ENCODE data around the gene TMEM245.

Gene TMEM245

GRCh38 chr9:109119439-109120203 is at the start of gene TMEM245:
TMEM245 (minus strand) TSS chr9:109119947; CDS start chr9:109119913, 34 bp downstream.
- DNase-seq, result peak; percentile 92 to 94

DNA sequence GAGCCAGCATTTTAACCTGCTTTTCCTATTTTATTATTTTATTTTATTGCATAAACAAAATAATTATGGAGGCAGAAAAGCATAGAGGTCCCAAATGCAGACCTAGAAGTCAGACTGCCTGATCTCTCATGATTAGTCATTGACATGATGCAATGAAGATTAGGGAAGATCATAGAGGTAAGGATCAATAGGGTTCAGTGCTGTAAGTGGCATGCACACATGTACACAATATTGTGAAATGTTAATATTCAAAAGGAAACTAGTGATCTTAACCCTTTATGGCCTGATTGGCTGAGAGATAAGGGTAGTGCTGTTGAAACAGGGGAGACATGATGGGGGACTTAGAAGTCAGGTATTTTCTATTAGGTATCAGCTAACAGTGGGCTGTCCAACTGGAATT is 48.4 kb upstream of the TMEM245 start:
- no peak for DNase-seq

GRCh38 chr9:109167716-109168115 is 48.0 kb upstream of the TMEM245 start:
- DNase-seq, result no peak

- no peak for DNase-seq
Observed at GRCh38 chr9:109166771-109167601, 47.2 kb upstream of the TMEM245 start, which contains the start of gene FRRS1L. FRRS1L (minus strand) TSS chr9:109167249; CDS start chr9:109167138, 111 bp downstream.

DNA sequence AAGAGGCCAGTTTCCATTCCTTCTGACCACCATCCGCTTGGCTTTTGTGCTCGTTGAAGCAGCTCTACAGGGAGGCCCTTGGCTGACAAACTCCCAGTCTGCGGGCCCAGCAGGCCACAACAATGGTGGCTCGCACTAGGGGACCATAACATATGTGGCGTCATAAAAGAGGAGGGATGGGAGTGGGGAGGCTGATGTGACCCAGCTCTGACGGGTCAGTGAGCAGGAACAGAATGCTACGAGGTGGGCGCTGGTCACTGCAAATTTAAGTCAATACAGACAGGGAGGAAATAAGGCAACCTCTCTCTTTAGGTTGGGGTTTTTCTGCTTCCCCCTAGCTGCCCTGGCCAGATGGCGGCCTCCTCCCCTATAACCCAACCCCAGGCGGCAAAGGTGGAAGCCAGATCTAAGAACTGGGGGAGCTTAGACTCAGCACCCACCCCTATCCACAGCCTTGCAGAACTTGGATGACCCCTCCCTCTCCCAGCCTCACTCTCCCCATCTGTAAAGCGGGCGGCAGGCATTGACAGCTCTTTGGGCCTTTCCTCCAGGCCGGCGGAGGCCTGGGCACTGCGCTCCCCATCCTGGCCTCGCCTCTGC is 46.5 kb upstream of the TMEM245 start:
- no peak for DNase-seq

DNA sequence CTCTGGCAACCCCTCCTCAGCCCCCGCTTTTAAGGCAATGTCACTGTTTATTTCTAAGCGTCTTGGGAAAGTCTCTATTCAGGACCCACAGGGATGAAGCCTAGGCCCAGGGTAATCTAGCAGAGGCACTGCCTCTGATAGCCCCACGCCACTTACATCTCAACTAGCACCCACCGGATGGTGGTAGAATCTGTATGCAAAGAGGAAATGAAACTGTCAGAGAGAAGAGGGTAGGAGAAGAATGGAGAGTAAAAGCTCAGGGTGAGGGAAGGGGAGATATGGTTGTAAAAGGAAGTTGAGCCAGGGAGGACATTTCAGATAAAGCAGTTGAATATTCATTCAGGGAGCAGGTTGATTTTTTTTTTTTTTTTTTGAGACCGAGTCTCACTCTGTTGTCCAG is 44.3 kb upstream of the TMEM245 start:
- no peak for DNase-seq

GRCh38 chr9:109163194-109163593 is 43.4 kb upstream of the TMEM245 start:
- DNase-seq, result no peak

- DNase-seq, result no peak
Observed at GRCh38 chr9:109162677-109163076, 42.9 kb upstream of the TMEM245 start.

GRCh38 chr9:109161471-109161870 is 41.7 kb upstream of the TMEM245 start:
- DNase-seq, result no peak

DNA sequence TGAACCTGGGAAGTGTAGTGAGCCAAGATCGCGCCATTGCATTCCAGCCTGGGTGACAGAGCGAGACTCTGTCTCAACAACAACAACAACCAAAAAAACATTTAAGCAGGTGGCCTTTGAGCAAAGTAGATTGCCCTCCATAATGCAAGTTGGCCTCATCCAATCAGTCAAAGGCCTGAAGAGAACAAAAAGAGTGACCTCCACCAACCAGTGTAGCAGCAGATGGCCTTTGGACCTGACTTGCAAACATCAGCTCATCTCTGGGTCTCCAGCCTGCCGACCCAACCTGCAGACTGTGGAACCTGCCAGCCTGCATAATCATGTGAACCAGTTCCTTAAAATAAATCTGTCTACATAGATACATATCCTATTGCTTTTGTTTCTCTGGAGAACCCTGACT is 39.8 kb upstream of the TMEM245 start:
- no peak for DNase-seq

DNA sequence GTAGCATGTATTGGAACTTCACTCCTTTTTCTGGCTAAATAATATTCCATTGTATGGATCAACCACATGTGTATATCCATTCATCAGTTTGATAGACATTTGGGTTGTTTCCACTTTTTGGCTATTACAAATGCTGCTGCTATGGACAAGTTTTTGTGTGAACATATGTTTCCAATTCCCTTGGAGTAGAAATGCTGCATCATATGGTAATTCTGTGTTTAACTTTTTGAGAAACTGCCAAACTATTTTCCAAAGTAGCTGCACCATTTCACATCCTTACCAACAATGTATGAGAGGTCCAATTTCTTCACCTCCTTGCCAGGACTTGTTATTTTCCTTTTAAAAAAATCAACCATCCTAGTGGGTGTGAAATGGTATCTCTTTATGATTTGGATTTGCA is 38.9 kb upstream of the TMEM245 start:
- no peak for DNase-seq

GRCh38 chr9:109156708-109157107 is 37.0 kb upstream of the TMEM245 start:
- no peak for DNase-seq

GRCh38 chr9:109150925-109151545 is 31.3 kb upstream of the TMEM245 start:
- no peak for DNase-seq

- no peak for DNase-seq
Observed at GRCh38 chr9:109149722-109150121, 30.0 kb upstream of the TMEM245 start.

GRCh38 chr9:109149089-109149488 is 29.3 kb upstream of the TMEM245 start:
- DNase-seq, result no peak

DNA sequence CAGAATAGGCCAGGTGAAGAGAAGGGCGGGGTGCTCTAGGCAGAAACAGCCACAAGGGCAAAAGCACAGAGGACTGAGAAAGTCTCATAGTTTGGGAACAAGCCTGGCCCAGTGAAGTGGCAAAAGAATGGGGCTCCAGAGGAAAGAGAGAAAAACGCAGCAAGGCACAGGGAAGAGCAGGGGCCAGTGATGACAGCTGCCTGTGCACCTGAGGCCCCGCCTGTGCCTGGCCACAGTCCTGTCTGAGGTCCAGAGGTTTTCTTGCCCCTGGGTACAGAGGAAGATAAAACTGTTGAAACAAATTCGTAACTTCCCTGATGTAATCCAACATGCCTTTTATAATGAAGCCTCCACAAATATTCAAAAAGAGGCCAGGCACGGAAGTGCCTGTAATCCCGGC is 25.3 kb upstream of the TMEM245 start:
- no peak for DNase-seq

DNA sequence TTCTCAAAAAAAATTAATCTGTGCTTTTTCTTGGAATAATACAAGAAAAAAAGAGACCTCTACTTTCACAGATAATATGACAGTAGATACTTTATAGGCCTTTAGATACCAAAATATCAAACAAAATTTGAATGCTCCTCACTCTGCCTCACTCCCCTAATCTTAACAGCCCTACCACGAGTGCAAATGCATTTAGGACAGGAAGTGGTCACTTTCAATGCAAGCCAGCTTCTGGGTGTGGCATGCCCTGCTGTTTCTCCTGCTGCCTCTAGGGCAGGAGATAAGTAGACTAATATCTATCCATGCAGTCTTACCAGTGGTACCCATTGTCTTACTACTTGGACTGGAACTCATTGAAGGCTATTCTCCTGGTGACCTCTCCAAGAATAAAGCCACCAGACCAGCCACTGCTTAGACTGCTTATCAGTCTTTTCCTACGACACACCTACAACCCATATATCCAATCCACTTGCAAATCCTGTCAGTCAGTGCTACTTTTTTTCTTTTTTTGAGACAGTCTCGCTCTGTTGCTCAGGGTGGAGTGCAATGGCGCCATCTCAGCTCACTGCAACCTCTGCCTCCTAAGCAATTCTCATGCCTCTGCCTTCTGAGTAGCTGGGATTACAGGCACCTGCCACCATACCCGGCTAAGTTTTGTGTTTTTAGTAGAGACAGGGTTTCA is 24.3 kb upstream of the TMEM245 start:
- no peak for DNase-seq

- DNase-seq, result no peak
Observed at GRCh38 chr9:109141375-109141774, 21.6 kb upstream of the TMEM245 start.

DNA sequence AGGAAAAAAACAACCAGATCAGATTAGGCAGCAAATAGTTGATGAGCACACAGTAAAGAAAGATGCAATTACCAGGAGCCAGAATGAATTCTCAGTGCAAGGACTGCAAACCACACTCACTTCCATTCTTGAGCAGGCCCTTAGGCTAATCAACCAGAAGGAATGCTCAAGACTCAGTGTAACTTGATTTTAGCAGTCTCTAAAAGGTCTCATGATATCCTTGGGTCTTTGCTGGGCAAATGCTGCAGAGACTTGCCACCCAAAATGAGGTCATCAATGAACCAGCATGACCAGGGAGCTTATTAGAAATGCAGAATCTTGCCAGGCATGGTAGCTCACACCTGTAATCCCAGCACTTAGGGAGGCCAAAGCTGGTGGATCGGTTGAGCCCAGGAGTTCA is 20.1 kb upstream of the TMEM245 start:
- no peak for DNase-seq

GRCh38 chr9:109138421-109138820 is 18.7 kb upstream of the TMEM245 start:
- DNase-seq, result no peak

GRCh38 chr9:109134167-109134578 is 14.4 kb upstream of the TMEM245 start:
- DNase-seq, result no peak

GRCh38 chr9:109133533-109133932 is 13.8 kb upstream of the TMEM245 start:
- no peak for DNase-seq
